HUES6 (cell line): Measurements from ENCODE around the gene GMPPA.

Experiments
- H3K27ac ChIP-seq: 2 replicates; pipeline ENCODE4 v1.7.0; 2013; ENCODE audit warnings: low read depth, mild to moderate bottlenecking, low read length, inconsistent platforms
- H3K27me3 ChIP-seq: 2 replicates; pipeline ENCODE4 v1.6.1; 2013; ENCODE audit warnings: low read length; ENCODE audit not compliant: control insufficient read depth, insufficient read depth
- H3K36me3 ChIP-seq: 2 replicates; pipeline ENCODE4 v1.6.1; 2013; ENCODE audit warnings: low read length; ENCODE audit not compliant: control insufficient read depth, insufficient read depth
- H3K4me1 ChIP-seq: 2 replicates; pipeline ENCODE4 v1.6.1; 2013; ENCODE audit warnings: low read length; ENCODE audit not compliant: control insufficient read depth, insufficient read depth
- H3K4me3 ChIP-seq: 2 replicates; pipeline ENCODE4 v1.5.1; 2013; ENCODE audit warnings: low read depth, low read length
- H3K9ac ChIP-seq: one replicate; pipeline ENCODE4 v1.6.1; 2013; ENCODE audit warnings: mild to moderate bottlenecking, low read length
- H3K9me3 ChIP-seq: 2 replicates; pipeline ENCODE4 v1.6.1; 2013; ENCODE audit warnings: low read depth, low read length; ENCODE audit not compliant: control insufficient read depth, insufficient read depth

The GMPPA gene

DNA sequence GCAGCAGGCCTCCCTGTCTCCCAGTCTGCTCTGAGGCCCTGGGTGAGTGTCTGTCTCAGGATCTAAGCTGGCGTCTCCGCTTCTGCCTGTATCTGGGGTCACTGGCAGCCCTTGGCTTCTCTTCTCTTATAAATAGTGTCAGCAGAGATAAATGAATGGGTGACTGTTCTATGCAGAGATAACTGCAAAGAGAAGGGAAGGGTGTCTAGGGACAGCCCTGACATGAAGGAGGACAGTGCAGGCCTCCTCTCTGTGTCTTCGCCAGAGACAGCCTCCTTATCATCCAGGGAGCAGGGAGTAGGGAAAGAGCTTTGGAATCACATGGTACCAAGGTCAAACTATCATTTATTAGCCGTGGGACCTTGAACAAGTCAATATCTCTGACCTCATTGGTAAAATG, 28.3 kb upstream of the GMPPA start:
- Histone ChIP-seq H3K27me3 (no peaks in the 10 kb centered on the region), H3K36me3 (peaks cover 6% of the 10 kb centered on the region; the same call in 1 of the 2 replicates)

DNA sequence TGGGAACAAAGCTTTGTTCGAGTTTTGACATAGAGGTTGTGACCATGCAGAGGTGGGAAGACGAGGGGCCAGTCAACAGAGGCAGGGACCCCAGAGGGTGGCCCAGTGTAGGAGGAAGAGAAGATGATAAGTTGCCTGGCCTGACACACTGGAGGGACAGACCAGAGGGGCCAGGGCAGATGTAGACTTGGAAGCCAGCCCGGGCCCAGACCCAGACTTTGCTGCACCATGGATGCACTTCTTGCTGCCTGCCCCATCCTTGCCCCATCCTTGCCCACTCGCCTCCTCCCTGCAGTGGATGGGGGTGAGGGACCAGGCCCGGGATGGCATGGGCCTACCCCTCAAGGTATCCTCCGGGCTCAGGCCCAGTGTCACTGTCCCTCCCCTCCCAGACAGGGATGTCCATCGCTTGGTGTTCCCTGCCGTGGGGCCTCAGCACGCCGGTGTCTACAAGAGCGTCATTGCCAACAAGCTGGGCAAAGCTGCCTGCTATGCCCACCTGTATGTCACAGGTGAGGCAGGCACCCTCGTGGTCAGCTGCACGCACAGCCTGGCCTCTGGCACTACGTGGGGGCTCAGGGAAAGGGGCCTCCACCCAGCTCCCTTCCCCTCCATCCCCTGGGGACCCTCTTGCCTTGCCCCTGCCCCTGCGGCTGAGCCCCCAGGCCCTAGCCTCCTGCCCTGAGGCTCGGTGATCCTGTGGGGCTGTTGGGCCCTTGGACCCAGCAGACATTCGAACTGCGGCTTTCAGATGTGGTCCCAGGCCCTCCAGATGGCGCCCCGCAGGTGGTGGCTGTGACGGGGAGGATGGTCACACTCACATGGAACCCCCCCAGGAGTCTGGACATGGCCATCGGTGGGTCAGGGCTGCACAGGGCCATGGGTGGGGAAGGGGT, 27.0 kb upstream of the GMPPA start:
- Histone ChIP-seq H3K4me3 (no peak overlapping the region), H3K36me3 (0 out of 2 replicates have a peak, but pooled peaks cover 2% of the 10 kb centered on the region), H3K4me1 (peaks cover 8% of the 10 kb centered on the region; the same call in 1 of the 2 replicates), H3K9ac (no peak overlapping the region), H3K27ac (no peak overlapping the region), H3K9me3 (no peaks in the 10 kb centered on the region), H3K27me3 (no peaks in the 10 kb centered on the region)

More for the DNA sequence above, 28.3 kb upstream of the GMPPA start:
- no peak overlapping the region for H3K4me3 ChIP-seq
- H3K9ac ChIP-seq, result no peak overlapping the region
- no peak overlapping the region for H3K27ac ChIP-seq
- H3K9me3 ChIP-seq, result no peaks in the 10 kb centered on the region
- peaks cover 2% of the 10 kb centered on the region; the same call in 1 of the 2 replicates for H3K4me1 ChIP-seq

DNA sequence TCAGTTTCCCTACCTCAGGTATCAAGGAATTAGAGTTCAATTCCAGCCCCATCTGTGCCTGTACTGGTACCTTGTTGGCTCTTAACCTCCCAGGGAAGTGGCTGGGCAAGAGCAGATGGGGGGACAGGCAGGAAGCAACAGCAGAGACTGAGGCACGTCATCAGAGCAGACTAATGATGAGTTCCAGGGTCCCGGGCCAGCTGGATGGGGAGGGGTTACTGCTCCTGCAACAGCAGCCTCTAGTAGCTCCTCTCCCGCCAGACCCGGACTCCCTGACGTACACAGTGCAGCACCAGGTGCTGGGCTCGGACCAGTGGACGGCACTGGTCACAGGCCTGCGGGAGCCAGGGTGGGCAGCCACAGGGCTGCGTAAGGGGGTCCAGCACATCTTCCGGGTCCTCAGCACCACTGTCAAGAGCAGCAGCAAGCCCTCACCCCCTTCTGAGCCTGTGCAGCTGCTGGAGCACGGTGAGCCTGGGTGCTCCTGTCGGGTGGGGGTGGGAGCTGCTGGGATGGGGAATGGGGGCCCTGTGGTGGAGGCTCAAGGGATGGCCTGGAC, 26.0 kb upstream of the GMPPA start:
- H3K27ac ChIP-seq, result no peak overlapping the region
- no peak overlapping the region for H3K4me3 ChIP-seq
- peaks cover 13% of the 10 kb centered on the region for H3K4me1 ChIP-seq
- no peaks in the 10 kb centered on the region for H3K36me3 ChIP-seq
- no peak overlapping the region for H3K9ac ChIP-seq
- H3K9me3 ChIP-seq, result no peaks in the 10 kb centered on the region
- no peaks in the 10 kb centered on the region for H3K27me3 ChIP-seq

DNA sequence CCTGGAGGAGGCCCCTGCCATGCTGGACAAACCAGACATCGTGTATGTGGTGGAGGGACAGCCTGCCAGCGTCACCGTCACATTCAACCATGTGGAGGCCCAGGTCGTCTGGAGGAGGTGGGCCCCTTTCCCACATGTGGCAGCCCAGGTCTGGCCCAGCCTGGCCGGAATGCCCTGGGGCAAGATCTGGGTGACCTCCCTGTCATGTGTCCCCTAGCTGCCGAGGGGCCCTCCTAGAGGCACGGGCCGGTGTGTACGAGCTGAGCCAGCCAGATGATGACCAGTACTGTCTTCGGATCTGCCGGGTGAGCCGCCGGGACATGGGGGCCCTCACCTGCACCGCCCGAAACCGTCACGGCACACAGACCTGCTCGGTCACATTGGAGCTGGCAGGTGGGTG, 25.2 kb upstream of the GMPPA start:
- H3K27me3 ChIP-seq, result no peaks in the 10 kb centered on the region
- no peak overlapping the region for H3K27ac ChIP-seq
- no peaks in the 10 kb centered on the region for H3K36me3 ChIP-seq
- H3K4me1 ChIP-seq, result peaks cover 13% of the 10 kb centered on the region
- H3K9me3 ChIP-seq, result no peaks in the 10 kb centered on the region
- H3K4me3 ChIP-seq, result no peak overlapping the region
- no peak overlapping the region for H3K9ac ChIP-seq

DNA sequence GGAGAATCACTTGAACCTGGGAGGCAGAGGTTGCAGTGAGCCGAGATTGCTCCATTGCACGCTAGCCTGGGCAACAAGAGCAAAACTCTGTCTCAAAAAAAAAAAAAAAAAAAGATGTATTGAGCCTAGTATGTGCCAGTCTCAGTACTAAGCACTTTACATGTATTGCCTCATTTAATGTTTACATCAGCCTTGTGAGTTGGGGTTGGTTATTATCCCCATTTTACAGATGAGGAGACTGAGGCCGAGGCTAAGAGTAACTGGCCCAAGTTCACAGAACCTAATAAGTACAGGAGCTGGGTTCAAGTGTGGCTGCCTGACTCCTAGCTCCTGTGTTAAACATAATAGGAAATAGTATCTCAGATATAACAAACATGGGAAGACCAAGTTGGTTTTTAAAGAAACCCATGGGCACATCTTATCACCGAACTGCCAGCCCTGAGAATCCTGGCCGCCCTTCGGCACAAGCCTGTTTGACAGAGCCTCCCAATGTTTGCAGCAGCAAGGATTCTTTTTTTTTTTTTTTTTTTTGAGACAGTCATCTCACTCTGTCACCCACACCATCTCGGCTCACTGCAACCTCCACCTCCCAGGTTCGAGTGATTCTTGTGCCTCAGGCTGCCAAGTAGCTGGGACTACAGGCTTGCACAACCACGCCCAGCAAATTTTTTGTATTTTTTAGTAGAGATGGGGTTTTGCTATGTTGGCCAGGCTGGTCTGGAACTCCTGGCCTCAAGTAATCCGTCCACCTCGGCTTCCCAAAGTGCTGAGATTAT, 24.2 kb upstream of the GMPPA start:
- Histone ChIP-seq H3K9ac (no peak overlapping the region), H3K27me3 (no peaks in the 10 kb centered on the region), H3K36me3 (no peaks in the 10 kb centered on the region), H3K9me3 (no peaks in the 10 kb centered on the region), H3K27ac (no peak overlapping the region), H3K4me3 (no peak overlapping the region), H3K4me1 (peaks cover 13% of the 10 kb centered on the region)

DNA sequence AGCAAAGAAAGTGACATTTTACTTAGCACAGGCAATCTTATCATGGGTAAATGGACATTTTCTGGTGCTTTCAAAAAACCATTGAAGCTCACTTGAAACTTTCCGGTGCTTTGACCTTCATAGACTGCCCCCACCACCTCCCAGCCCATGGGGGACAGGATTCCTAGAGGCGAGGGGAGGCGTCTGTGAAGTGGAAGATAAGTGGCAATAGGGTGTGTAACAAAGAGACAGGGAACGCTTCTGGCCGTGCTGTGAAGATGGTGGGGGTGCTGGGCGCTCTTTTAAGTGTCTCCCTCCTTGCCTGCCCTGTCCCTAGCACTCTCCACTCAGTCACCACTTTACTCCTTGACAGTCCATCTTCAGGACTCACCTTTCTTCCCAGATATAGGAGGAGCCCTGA, 23.4 kb upstream of the GMPPA start:
- Histone ChIP-seq H3K4me1 (peaks cover 13% of the 10 kb centered on the region), H3K27ac (no peak overlapping the region), H3K9me3 (no peaks in the 10 kb centered on the region), H3K9ac (no peak overlapping the region), H3K36me3 (no peaks in the 10 kb centered on the region), H3K27me3 (no peaks in the 10 kb centered on the region), H3K4me3 (no peak overlapping the region)

DNA sequence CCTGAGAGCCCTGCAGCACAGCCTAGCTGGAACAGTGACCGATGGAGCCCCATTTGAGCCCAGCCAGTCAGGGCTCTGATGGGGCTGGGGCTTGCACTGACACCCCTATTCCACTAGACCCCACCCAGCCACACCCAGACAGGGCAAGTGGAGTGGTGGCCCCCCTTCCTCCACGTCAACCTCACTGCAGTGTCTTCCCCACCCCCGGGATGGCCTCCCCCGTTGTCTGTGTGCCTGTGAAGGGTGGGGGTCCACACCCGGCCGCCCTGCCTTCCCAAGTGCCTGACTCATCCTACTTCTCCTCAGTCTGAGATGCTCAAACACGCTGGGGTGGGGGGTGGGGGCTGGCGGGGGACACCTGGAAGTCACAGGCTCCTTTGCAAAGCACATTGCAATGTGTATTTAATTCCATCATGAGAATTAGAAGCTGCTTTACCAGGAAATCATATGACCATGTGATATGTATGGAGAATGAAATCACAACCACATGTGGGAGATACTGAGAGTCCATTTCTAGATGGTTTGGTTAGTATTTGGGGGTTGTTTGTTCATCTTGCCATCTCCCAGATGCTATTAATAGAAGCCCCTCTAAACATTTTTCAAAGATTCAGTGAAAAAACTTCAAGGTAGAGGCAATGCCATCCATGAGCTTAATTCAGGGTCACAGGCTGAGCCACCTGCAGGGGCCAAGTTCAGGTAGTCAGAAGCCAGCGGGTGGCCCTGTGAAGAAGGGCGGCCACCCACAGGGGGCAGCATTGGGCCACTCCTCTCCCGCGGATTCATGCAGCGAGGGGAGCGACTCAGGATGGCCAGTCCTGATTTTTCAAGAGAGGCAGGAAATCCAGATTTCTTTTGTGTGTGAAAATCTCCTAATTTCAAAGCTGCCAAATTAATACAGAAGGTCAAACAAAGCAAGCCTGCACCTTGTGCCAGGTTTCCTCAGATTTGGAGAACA, 22.7 kb upstream of the GMPPA start:
- no peaks in the 10 kb centered on the region for H3K36me3 ChIP-seq
- H3K4me3 ChIP-seq, result peak overlapping the region; percentile 64
- H3K27me3 ChIP-seq, result peaks cover 3% of the 10 kb centered on the region; the same call in 1 of the 2 replicates
- no peak overlapping the region for H3K27ac ChIP-seq
- H3K4me1 ChIP-seq, result peaks cover 13% of the 10 kb centered on the region
- no peaks in the 10 kb centered on the region for H3K9me3 ChIP-seq
- no peak overlapping the region for H3K9ac ChIP-seq

DNA sequence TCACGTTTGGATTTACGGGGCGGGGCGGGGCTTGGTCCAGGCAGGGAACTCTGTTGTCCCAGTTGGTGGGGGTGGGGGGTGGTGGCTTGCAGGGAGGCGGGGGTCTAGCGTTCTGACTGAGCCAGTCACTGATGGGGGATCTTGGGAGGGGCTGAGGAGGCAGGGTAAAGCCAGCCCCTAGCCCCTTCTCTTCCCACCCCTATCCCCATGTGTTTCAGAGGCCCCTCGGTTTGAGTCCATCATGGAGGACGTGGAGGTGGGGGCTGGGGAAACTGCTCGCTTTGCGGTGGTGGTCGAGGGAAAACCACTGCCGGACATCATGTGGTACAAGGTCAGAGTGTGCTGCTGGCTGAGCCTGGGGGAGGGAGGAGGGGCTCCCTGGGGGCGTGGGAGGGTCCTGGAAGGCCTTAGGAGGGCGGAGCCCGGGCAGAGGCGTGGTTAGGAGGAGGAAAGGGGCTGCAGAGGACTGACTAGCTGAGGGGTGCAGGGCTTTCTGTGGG, 22.0 kb upstream of the GMPPA start:
- no peak overlapping the region for H3K9ac ChIP-seq
- peaks cover 2% of the 10 kb centered on the region; the same call in 1 of the 2 replicates for H3K36me3 ChIP-seq
- H3K4me3 ChIP-seq, result peak overlapping the region; percentile 64
- H3K27me3 ChIP-seq, result peaks cover 8% of the 10 kb centered on the region
- H3K4me1 ChIP-seq, result peaks cover 13% of the 10 kb centered on the region
- H3K27ac ChIP-seq, result no peak overlapping the region
- H3K9me3 ChIP-seq, result no peaks in the 10 kb centered on the region

DNA sequence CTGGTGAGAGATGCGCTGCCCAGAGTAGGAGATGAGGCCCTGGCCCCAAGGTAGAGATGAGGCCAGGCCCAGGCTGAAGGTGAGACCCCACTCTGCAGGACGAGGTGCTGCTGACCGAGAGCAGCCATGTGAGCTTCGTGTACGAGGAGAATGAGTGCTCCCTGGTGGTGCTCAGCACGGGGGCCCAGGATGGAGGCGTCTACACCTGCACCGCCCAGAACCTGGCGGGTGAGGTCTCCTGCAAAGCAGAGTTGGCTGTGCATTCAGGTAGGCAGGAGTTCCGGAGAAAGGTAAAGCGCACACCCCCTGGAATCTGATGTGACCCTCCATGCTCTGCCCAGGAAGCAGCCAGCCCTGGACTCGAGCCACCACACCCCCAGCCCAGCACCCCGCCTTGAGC, 21.5 kb upstream of the GMPPA start:
- Histone ChIP-seq H3K4me3 (peak overlapping the region; percentile 64), H3K36me3 (peaks cover 3% of the 10 kb centered on the region; the same call in 1 of the 2 replicates)

DNA sequence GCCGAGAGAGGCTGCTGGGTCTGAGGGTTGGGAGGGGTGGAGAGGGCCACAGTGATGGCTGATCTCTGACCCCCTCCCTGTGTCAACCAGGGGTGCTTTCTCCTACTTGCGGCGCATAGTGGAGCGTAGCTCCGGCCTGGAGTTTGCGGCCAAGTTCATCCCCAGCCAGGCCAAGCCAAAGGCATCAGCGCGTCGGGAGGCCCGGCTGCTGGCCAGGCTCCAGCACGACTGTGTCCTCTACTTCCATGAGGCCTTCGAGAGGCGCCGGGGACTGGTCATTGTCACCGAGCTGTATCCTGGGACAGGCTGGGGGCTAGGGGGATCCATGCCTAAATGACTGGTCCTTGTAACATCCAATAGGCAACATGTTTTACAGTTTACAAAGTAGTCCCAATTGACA, 20.9 kb upstream of the GMPPA start:
- H3K4me3 ChIP-seq, result no peak overlapping the region
- no peak overlapping the region for H3K27ac ChIP-seq
- H3K9ac ChIP-seq, result no peak overlapping the region
- H3K4me1 ChIP-seq, result peaks cover 15% of the 10 kb centered on the region
- H3K9me3 ChIP-seq, result no peaks in the 10 kb centered on the region
- H3K36me3 ChIP-seq, result peaks cover 3% of the 10 kb centered on the region; the same call in 1 of the 2 replicates
- H3K27me3 ChIP-seq, result peaks cover 19% of the 10 kb centered on the region

More for the DNA sequence above, 21.5 kb upstream of the GMPPA start:
- H3K9me3 ChIP-seq, result no peaks in the 10 kb centered on the region
- no peak overlapping the region for H3K27ac ChIP-seq
- peaks cover 13% of the 10 kb centered on the region for H3K27me3 ChIP-seq
- H3K4me1 ChIP-seq, result peaks cover 13% of the 10 kb centered on the region
- no peak overlapping the region for H3K9ac ChIP-seq
